Loucy (cell line): ENCODE results near the gene SNX19.

Experiments
- CTCF ChIP-seq: fragments of 200-600 bp; sonication (generic); conservative IDR thresholded peaks from 2 replicates; pipeline ENCODE4 v1.5.1; 2014; ENCODE audit warnings: mild to moderate bottlenecking, antibody characterized with exemption, low read length
- EZH2phosphoT487 ChIP-seq: fragments of 200-600 bp; IDR thresholded peaks from 2 replicates; pipeline ENCODE4 v1.6.1; 2018; ENCODE audit warnings: antibody characterized with exemption, mild to moderate bottlenecking, moderate library complexity, borderline replicate concordance

- no peak for TF ChIP-seq CTCF
- TF ChIP-seq EZH2phosphoT487: no peak
Observed at GRCh38 chr11:130909650-130910049, 6.6 kb downstream of the SNX19 start.
